OCI-LY7 (cell line): ENCODE results near the gene KRT17. TPM values are rescaled to one million over a fixed set of nuclear protein-coding genes. Genes with fewer than 3 reads are reported as not detected.

Source experiments
- BruUV-seq: library from RNA; stranded (reverse); fragments of 400-500 nt; replicated peaks from 2 replicates; lab custom pipeline; 2021; lab: Mats Ljungman, UMichigan
- CTCF ChIA-PET: fragments of 300-600 bp; sonication (Branson Sonifier 250); formaldehyde crosslinking; loops from one replicate; lab custom pipeline; 2022; ENCODE audit warnings: antibody characterized with exemption; ENCODE audit not compliant: unreplicated experiment; lab: Charles Lee
- POLR2A ChIA-PET: fragments of 300-600 bp; sonication (Branson Sonifier 250); formaldehyde crosslinking; loops from one replicate; lab custom pipeline; 2022; ENCODE audit warnings: antibody characterized with exemption; lab: Charles Lee
- DNase-seq: peaks from one replicate; pipeline ENCODE4 v3.0.0-alpha.2; 2015; ENCODE audit warnings: low spot score
- H2AFZ ChIP-seq: fragments of 200-600 bp; sonication (generic), shearing (Covaris generic); 2 replicates; pipeline ENCODE4 v1.6.1; 2014; ENCODE audit warnings: mild to moderate bottlenecking, antibody characterized with exemption, low read length, moderate library complexity
- H3K27ac ChIP-seq: fragments of 200-600 bp; sonication (generic); 2 replicates; pipeline ENCODE4 v1.5.1; 2014; ENCODE audit warnings: mixed run types, low read depth, mild to moderate bottlenecking, moderate library complexity, low read length, inconsistent platforms; ENCODE audit not compliant: poor library complexity, severe bottlenecking
- H3K36me3 ChIP-seq: fragments of 200-600 bp; sonication (generic); 2 replicates; pipeline ENCODE4 v1.6.1; 2014; ENCODE audit warnings: mild to moderate bottlenecking, antibody characterized with exemption, low read length, moderate library complexity, mixed read lengths; ENCODE audit not compliant: insufficient read depth
- H3K4me1 ChIP-seq: fragments of 200-600 bp; sonication (generic); 2 replicates; pipeline ENCODE4 v1.5.1; 2014; ENCODE audit warnings: mild to moderate bottlenecking, low read length; ENCODE audit not compliant: insufficient read depth, poor library complexity, severe bottlenecking
- H3K4me2 ChIP-seq: fragments of 200-600 bp; sonication (generic); 2 replicates; pipeline ENCODE4 v1.6.1; 2014; ENCODE audit warnings: mild to moderate bottlenecking, low read length
- H3K4me3 ChIP-seq: fragments of 200-600 bp; sonication (generic); 2 replicates; pipeline ENCODE4 v1.5.1; 2014; ENCODE audit warnings: mild to moderate bottlenecking, low read depth, low read length; ENCODE audit not compliant: poor library complexity, severe bottlenecking
- H3K79me2 ChIP-seq: fragments of 200-600 bp; sonication (generic); 2 replicates; pipeline ENCODE4 v1.6.1; 2016; ENCODE audit warnings: low read depth, mild to moderate bottlenecking, low read length, moderate library complexity, mixed read lengths; ENCODE audit not compliant: insufficient read depth
- H3K9me2 ChIP-seq: fragments of 200-600 bp; sonication (generic); 2 replicates; pipeline ENCODE4 v1.6.1; 2016; ENCODE audit warnings: mild to moderate bottlenecking, low read length, mixed read lengths; ENCODE audit not compliant: insufficient read depth
- H3K9me3 ChIP-seq: fragments of 200-600 bp; sonication (generic); 2 replicates; pipeline ENCODE4 v1.6.1; 2014; ENCODE audit warnings: mild to moderate bottlenecking, mixed run types, low read length, mixed read lengths
- H4K20me1 ChIP-seq: fragments of 200-600 bp; sonication (generic); 2 replicates; pipeline ENCODE4 v1.6.1; 2014; ENCODE audit warnings: mild to moderate bottlenecking, antibody characterized with exemption, low read length, moderate library complexity, mixed read lengths; ENCODE audit not compliant: insufficient read depth
- CTCF ChIP-seq: fragments of 200-600 bp; sonication (generic); conservative IDR thresholded peaks from 2 replicates; pipeline ENCODE4 v1.5.1; 2014; ENCODE audit warnings: mild to moderate bottlenecking, antibody characterized with exemption, low read length, moderate library complexity, mixed read lengths
- EZH2phosphoT487 ChIP-seq: fragments of 200-600 bp; sonication (generic); IDR thresholded peaks from 2 replicates; pipeline ENCODE4 v1.6.1; 2018; ENCODE audit warnings: low read depth, borderline replicate concordance, mild to moderate bottlenecking, mixed run types, antibody characterized with exemption, low read length, moderate library complexity, mixed read lengths
- intact Hi-C: fragments of 100-400 bp; cut with micrococcal nuclease; formaldehyde crosslinking; loops from one replicate; pipeline ENCODE4 v1.10.0; 2022; ENCODE audit not compliant: unreplicated experiment
- total RNA-seq, 2 experiments: library from RNA; depleted of rRNA in 1 of 2; stranded (reverse); fragments of >200 nt in 1 of 2; shearing (Covaris generic) in 1 of 2; gene quantifications; 2 replicates each; pipeline ENCODE4 v1.2.3, GENCODE V29; 2014 to 2022

The KRT17 gene
- total RNA-seq, 2 experiments from 2014 or later = 2.1 TPM; not detected in 1

- intact Hi-C loops = loop anchor here (5.0 to 10.0 kb wide), 4 partner anchors 176 to 861 kb away; partner anchors contain the start of gene KRT36
- CTCF ChIA-PET = interaction anchor here (0.6 to 2.1 kb wide), 4 partner anchors 14 to 1049 kb away, joined by 3 to 26 read pairs (median 4); no protein-coding TSS in a partner anchor
- H3K27ac ChIP-seq = no peak overlapping the region
- TF ChIP-seq CTCF (no peak), EZH2phosphoT487 (no peak)
- BruUV-seq = no TSS peak
- H2AFZ ChIP-seq = no peak overlapping the region
- POLR2A ChIA-PET = interaction anchor here (0.6 to 1.3 kb wide), 4 partner anchors 17 to 1161 kb away, joined by 3 to 5 read pairs (median 4); no protein-coding TSS in a partner anchor
- H3K4me1 ChIP-seq = peaks cover 31% of the 10 kb centered on the region
- H3K79me2 ChIP-seq = no peaks in the 10 kb centered on the region
- H3K4me2 ChIP-seq = no peak overlapping the region
- no peak overlapping the region for H3K4me3 ChIP-seq
- no peaks in the 10 kb centered on the region for H3K9me2 ChIP-seq
- DNase-seq = no peak
- H3K9me3 ChIP-seq = no peaks in the 10 kb centered on the region
- H3K36me3 ChIP-seq = no peaks in the 10 kb centered on the region
- no peaks in the 10 kb centered on the region for H4K20me1 ChIP-seq
Observed at GRCh38 chr17:41663451-41664171, 39.2 kb upstream of the KRT17 start.

DNA sequence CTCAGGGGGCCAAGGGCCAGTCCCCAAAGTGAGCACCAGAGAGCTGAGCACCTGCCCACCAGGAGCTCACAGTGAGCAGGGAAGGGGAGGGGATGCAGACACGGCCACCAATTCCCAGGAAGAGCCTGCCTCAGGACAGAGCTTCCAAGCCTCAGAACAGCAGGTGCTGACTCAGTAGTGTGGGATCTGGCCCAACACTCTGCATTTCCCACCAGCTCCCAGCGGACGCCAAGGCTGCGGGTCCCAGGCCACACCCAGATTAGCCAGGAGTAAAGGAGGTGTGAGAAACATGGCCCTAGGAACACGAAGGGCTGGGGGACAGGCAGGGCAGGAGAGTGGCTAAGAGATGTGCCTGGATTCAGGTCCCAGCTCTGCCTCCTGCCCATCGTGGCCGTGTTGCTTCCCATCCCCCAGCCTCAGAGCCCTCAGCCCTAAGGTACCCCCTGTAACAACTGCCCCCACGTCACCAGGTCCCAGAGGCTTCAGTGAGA is 35.9 kb upstream of the KRT17 start:
- Histone ChIP-seq H3K4me3 (no peak overlapping the region), H3K4me1 (peaks cover 3% of the 10 kb centered on the region), H3K27ac (no peak overlapping the region), H3K9me2 (no peaks in the 10 kb centered on the region), H2AFZ (no peak overlapping the region), H3K79me2 (no peaks in the 10 kb centered on the region), H3K4me2 (no peak overlapping the region), H3K9me3 (no peaks in the 10 kb centered on the region), H4K20me1 (no peaks in the 10 kb centered on the region), H3K36me3 (no peaks in the 10 kb centered on the region)
- ChIA-PET CTCF (interaction anchor here (1.2 kb wide), 1 partner anchor 12 kb away, joined by 3 read pairs; no protein-coding TSS in a partner anchor), POLR2A (no interaction called here)
- TF ChIP-seq CTCF (no peak), EZH2phosphoT487 (no peak)
- DNase-seq = no peak
- intact Hi-C loops = loop anchor here (5.0 to 10.0 kb wide), 4 partner anchors 173 to 858 kb away; partner anchors contain the start of gene KRT36
- BruUV-seq = no TSS peak
